HCT116 (cell line): ENCODE measurements around the gene DHCR24. TPM values are rescaled to one million over a fixed set of nuclear protein-coding genes. Genes with fewer than 3 reads are reported as not detected.

Experiments used
- ATAC-seq: fragments of 200-7000 bp; cut with Tn5 transposase; 2 replicates; pipeline ENCODE4 v1.9.1; 2020; ENCODE audit warnings: mild to moderate bottlenecking, moderate library complexity
- BruUV-seq: library from RNA; stranded (reverse); fragments of 400-500 nt; replicated peaks from 2 replicates; lab custom pipeline; 2021; lab: Mats Ljungman, UMichigan
- CTCF ChIA-PET: fragments of 300-600 bp; sonication (Branson Sonifier 250); formaldehyde crosslinking; loops from one replicate; lab custom pipeline; 2021; ENCODE audit warnings: antibody characterized with exemption; lab: Charles Lee
- POLR2A ChIA-PET: fragments of 300-600, 350-600 bp; sonication (Branson Sonifier 250); formaldehyde crosslinking; loops from one replicate; lab custom pipeline; 2021; ENCODE audit warnings: antibody characterized with exemption; lab: Charles Lee
- RAD21 ChIA-PET, 2 experiments: fragments of 300-600 bp; sonication (Branson Sonifier 250); formaldehyde crosslinking; loops; one replicate each; lab custom pipeline; 2023; ENCODE audit warnings: low total read pairs in 2 of 2; ENCODE audit not compliant: uncharacterized antibody in 2 of 2, unreplicated experiment in 2 of 2, low non-redundant PET in 1 of 2; lab: Charles Lee
- DNase-seq: peaks from one replicate; pipeline ENCODE4 v3.0.0-alpha.2; 2010; ENCODE audit warnings: low read depth, low spot score
- H2AFZ ChIP-seq: fragments of 200-600 bp; shearing (Covaris generic), sonication (generic); 2 replicates; pipeline ENCODE4 v1.6.1; 2017; ENCODE audit warnings: low read depth, mixed run types, mixed read lengths, antibody characterized with exemption, low read length; ENCODE audit not compliant: poor library complexity, severe bottlenecking
- H3K27ac ChIP-seq: 2 replicates; pipeline ENCODE4 v1.5.1; 2012; ENCODE audit warnings: low read depth, low read length
- H3K27me3 ChIP-seq: fragments of 200-600 bp; sonication (generic); 2 replicates; pipeline ENCODE4 v1.6.1; 2016; ENCODE audit warnings: mixed run types, low read length, mixed read lengths; ENCODE audit not compliant: insufficient read depth
- H3K36me3 ChIP-seq, 2 experiments: fragments of 200-500 bp in 1 of 2; fragments of 200-600 bp in 1 of 2; sonication (Bioruptor generic) in 1 of 2; sonication (generic) in 1 of 2; 2 replicates each; pipeline versions ENCODE4 v1.5.1 to v1.6.1; 2014 to 2016; ENCODE audit warnings: low read length in 2 of 2, inconsistent platforms in 1 of 2, mixed read lengths in 1 of 2, mixed run types in 1 of 2; ENCODE audit not compliant: insufficient read depth in 2 of 2, control insufficient read depth in 1 of 2
- H3K4me1 ChIP-seq, 2 experiments: fragments of 200-600 bp in 1 of 2; sonication (generic) in 1 of 2; 2 replicates each; pipeline versions ENCODE4 v1.5.1 to v1.6.1; 2012 to 2017; ENCODE audit warnings: low read length in 2 of 2, inconsistent platforms in 1 of 2, mild to moderate bottlenecking in 1 of 2, mixed read lengths in 1 of 2, mixed run types in 1 of 2, moderate library complexity in 1 of 2; ENCODE audit not compliant: insufficient read depth in 2 of 2, control insufficient read depth in 1 of 2
- H3K4me2 ChIP-seq: fragments of 200-600 bp; sonication (generic); 2 replicates; pipeline ENCODE4 v1.6.1; 2017; ENCODE audit warnings: mixed run types, low read length, mixed read lengths
- H3K4me3 ChIP-seq, 2 experiments: fragments of 200-600 bp in 1 of 2; sonication (generic) in 1 of 2; replicated peaks in 1 of 2; 2 replicates each; pipeline ENCODE4 v1.5.1; 2011 to 2016; ENCODE audit warnings: low read length in 2 of 2, control low read depth in 1 of 2, low read depth in 1 of 2, mild to moderate bottlenecking in 1 of 2, mixed read lengths in 1 of 2, mixed run types in 1 of 2
- H3K79me2 ChIP-seq: fragments of 200-600 bp; sonication (generic); 2 replicates; pipeline ENCODE4 v1.6.1; 2017; ENCODE audit warnings: mild to moderate bottlenecking, mixed run types, low read length, moderate library complexity, mixed read lengths; ENCODE audit not compliant: insufficient read depth
- H3K9ac ChIP-seq: fragments of 200-600 bp; sonication (generic); 2 replicates; pipeline ENCODE4 v1.6.1; 2016; ENCODE audit warnings: low read length, mixed read lengths
- H3K9me2 ChIP-seq: fragments of 200-600 bp; sonication (generic), shearing (Covaris generic); 2 replicates; pipeline ENCODE4 v1.6.1; 2017; ENCODE audit warnings: mixed run types, mild to moderate bottlenecking, moderate library complexity; ENCODE audit not compliant: insufficient read depth
- H3K9me3 ChIP-seq, 2 experiments: fragments of 200-500 bp in 1 of 2; fragments of 200-600 bp in 1 of 2; sonication (Bioruptor generic) in 1 of 2; sonication (generic) in 1 of 2; 2 replicates each; pipeline ENCODE4 v1.6.1; 2014 to 2017; ENCODE audit warnings: low read length in 2 of 2, mixed read lengths in 2 of 2, inconsistent platforms in 1 of 2, low read depth in 1 of 2, mild to moderate bottlenecking in 1 of 2, mixed run types in 1 of 2, moderate library complexity in 1 of 2; ENCODE audit not compliant: control insufficient read depth in 1 of 2, insufficient read depth in 1 of 2
- H4K20me1 ChIP-seq: fragments of 200-600 bp; sonication (generic), shearing (Covaris generic); 2 replicates; pipeline ENCODE4 v1.6.1; 2017; ENCODE audit warnings: mixed run types, mild to moderate bottlenecking, moderate library complexity; ENCODE audit not compliant: insufficient read depth
- CBX3 ChIP-seq: IDR thresholded peaks from 2 replicates; pipeline ENCODE4 v1.6.1; 2012; ENCODE audit warnings: low read depth
- CTCF ChIP-seq, 3 experiments: fragments of 200-600 bp in 1 of 3; sonication (generic) in 1 of 3; IDR thresholded peaks in 2 of 3; conservative IDR thresholded peaks in 1 of 3; 2 replicates each; pipeline ENCODE4 v1.5.1; 2012 to 2017; ENCODE audit warnings: low read depth in 2 of 3, low read length in 2 of 3, antibody characterized with exemption in 1 of 3, borderline replicate concordance in 1 of 3, control low read depth in 1 of 3, mild to moderate bottlenecking in 1 of 3, mixed read lengths in 1 of 3, mixed run types in 1 of 3, moderate library complexity in 1 of 3; ENCODE audit not compliant: insufficient read depth in 1 of 3
- FOSL1 ChIP-seq: IDR thresholded peaks from 2 replicates; pipeline ENCODE4 v1.6.1; 2012; ENCODE audit warnings: low read depth
- POLR2AphosphoS5 ChIP-seq: IDR thresholded peaks from 2 replicates; pipeline ENCODE4 v1.6.1; 2011; ENCODE audit warnings: mild to moderate bottlenecking, low read depth, low read length, moderate library complexity
- RAD21 ChIP-seq: IDR thresholded peaks from 2 replicates; pipeline ENCODE4 v1.6.1; 2012; ENCODE audit warnings: low read depth, mild to moderate bottlenecking
- ZBTB33 ChIP-seq: IDR thresholded peaks from 2 replicates; pipeline ENCODE4 v1.6.1; 2011; ENCODE audit warnings: mild to moderate bottlenecking, low read length, moderate library complexity; ENCODE audit not compliant: insufficient replicate concordance; ENCODE audit errors: extremely low read depth
- intact Hi-C: fragments of 100-400 bp; cut with micrococcal nuclease; formaldehyde crosslinking; loops from 2 replicates; pipeline ENCODE4 v1.10.0; 2022
- total RNA-seq: library from RNA; stranded (reverse); gene quantifications from one replicate; pipeline ENCODE4 v1.2.1, GENCODE V29; 2021; ENCODE audit not compliant: unreplicated experiment

DHCR24 gene
- total RNA-seq, 1 experiment from 2014 or later = 132 TPM

GRCh38 chr1:54803761-54804470, 83.1 kb downstream of the DHCR24 start:
- Histone ChIP-seq H3K27me3 (no peaks in the 10 kb centered on the region), H3K36me3 (no peaks in the 10 kb centered on the region), H3K9me2 (no peaks in the 10 kb centered on the region), H3K79me2 (no peaks in the 10 kb centered on the region), H3K4me1 (peaks cover 8 to 46% of the 10 kb centered on the region in 2 experiments), H2AFZ (no peak overlapping the region), H3K27ac (no peak overlapping the region), H3K4me3 (no peak overlapping the region), H4K20me1 (no peaks in the 10 kb centered on the region), H3K4me2 (no peak overlapping the region), H3K9ac (no peak overlapping the region), H3K9me3 (no peaks in the 10 kb centered on the region)
- intact Hi-C loops = loop anchor here (10.0 kb wide), 1 partner anchor 221 kb away; no protein-coding TSS in a partner anchor
- TF ChIP-seq RAD21 = no peak
- ChIA-PET CTCF (no interaction called here), POLR2A (no interaction called here), RAD21 (no interaction called here)
- DNase-seq = no peak
- ATAC-seq = no peak
- BruUV-seq = no TSS peak

GRCh38 chr1:54800899-54801759, 85.9 kb downstream of the DHCR24 start, which contains the start of gene TTC22:
Gene TTC22 (minus strand): TSS chr1:54801323. CDS start chr1:54801163, 160 bp downstream.
- RAD21 ChIA-PET = interaction anchor here in 1 of 2 experiments (1.4 kb wide), 1 partner anchor 131 kb away, joined by 5 read pairs; no protein-coding TSS in a partner anchor
- ATAC-seq = peak; percentile 97
- no TSS peak for BruUV-seq
- Histone ChIP-seq H3K9me3 (no peaks in the 10 kb centered on the region), H3K4me2 (peak within 1 kb of the TSS; percentile 84), H3K79me2 (no peaks in the 10 kb centered on the region), H4K20me1 (no peaks in the 10 kb centered on the region), H3K4me1 (peaks cover 3 to 24% of the 10 kb centered on the region in 2 experiments; a peak in 3 of 4 replicates), H3K36me3 (no peaks in the 10 kb centered on the region), H3K27me3 (no peaks in the 10 kb centered on the region), H3K4me3 (peak within 1 kb of the TSS; percentile 43 to 54), H3K27ac (peak within 1 kb of the TSS; percentile 34; the same call in 1 of the 2 replicates), H2AFZ (peak within 1 kb of the TSS; percentile 15), H3K9me2 (no peaks in the 10 kb centered on the region)
- intact Hi-C loops = loop anchor here (10.0 kb wide), 1 partner anchor 224 kb away; no protein-coding TSS in a partner anchor
- POLR2A ChIA-PET = no interaction called here
- DNase-seq = peak; percentile 24
- CTCF ChIA-PET = interaction anchor here (1.0 kb wide), 4 partner anchors 9 to 221 kb away, joined by 3 to 4 read pairs (median 3); no protein-coding TSS in a partner anchor
- TF ChIP-seq CTCF (IDR thresholded peaks at IDR 0.05 in 2 of 3, conservative IDR thresholded peaks at IDR 0.05 in 1 of 3; ENCODE audit: borderline replicate concordance in 1 of 3, insufficient read depth in 1 of 3, low read depth in 2 of 3, low read length in 2 of 3) (peak; percentile 57 to 75 (median 63)), ZBTB33 (no peak), FOSL1 (no peak), RAD21 (peak; percentile 60), CBX3 (0 out of 2 replicates have a peak, but pooled peaks have one; percentile 33), POLR2AphosphoS5 (peak; percentile 39; the same call in 1 of the 2 replicates)
- TF ChIP-seq, all 23 proteins: peak for 4
- H3K9ac ChIP-seq = peak within 1 kb of the TSS; percentile 39
